Body of pancreas (tissue), 4 donors: ENCODE results near the gene CYP4F12.

ENCODE experiments used
- POLR2A ChIP-seq, 3 donors: fragments of 450-650 bp; IDR thresholded peaks; one replicate each; pipeline ENCODE4 v1.6.1; 2016; ENCODE audit warnings: antibody characterized with exemption in 3 of 3, mild to moderate bottlenecking in 2 of 3
- TF ChIP-seq, protein P1 (sequence below), 7 experiments: fragments of 450-650 bp in 4 of 7; fragments of 200-600 bp in 3 of 7; sonication (generic) in 3 of 7; IDR thresholded peaks; one replicate each; pipeline ENCODE4 v1.5.1; 2016 to 2019; ENCODE audit warnings: antibody characterized with exemption in 7 of 7

DNA sequence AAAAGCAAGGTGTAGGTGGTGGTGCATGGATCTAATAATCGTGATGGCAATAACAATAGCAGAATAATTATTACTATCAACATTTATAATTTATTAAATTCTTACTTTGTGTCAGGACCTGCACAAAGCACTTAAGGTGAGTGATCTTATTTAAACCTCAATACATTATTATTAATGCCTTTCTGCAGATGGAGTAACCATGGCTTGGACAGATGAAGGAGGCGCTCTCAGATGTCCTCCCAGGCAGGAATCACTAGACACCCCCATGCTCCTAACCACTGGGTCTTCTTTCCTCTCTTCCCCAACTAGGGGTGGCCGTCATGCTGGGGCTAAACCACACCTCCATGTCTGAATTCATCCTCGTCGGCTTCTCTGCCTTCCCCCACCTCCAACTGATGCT, 54.8 kb downstream of the CYP4F12 start, which contains the start of gene OR10H2:
- TF ChIP-seq POLR2A (IDR thresholded peaks at IDR 0.05), result no peak
- TF ChIP-seq, protein P1, sequence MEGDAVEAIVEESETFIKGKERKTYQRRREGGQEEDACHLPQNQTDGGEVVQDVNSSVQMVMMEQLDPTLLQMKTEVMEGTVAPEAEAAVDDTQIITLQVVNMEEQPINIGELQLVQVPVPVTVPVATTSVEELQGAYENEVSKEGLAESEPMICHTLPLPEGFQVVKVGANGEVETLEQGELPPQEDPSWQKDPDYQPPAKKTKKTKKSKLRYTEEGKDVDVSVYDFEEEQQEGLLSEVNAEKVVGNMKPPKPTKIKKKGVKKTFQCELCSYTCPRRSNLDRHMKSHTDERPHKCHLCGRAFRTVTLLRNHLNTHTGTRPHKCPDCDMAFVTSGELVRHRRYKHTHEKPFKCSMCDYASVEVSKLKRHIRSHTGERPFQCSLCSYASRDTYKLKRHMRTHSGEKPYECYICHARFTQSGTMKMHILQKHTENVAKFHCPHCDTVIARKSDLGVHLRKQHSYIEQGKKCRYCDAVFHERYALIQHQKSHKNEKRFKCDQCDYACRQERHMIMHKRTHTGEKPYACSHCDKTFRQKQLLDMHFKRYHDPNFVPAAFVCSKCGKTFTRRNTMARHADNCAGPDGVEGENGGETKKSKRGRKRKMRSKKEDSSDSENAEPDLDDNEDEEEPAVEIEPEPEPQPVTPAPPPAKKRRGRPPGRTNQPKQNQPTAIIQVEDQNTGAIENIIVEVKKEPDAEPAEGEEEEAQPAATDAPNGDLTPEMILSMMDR (IDR thresholded peaks at IDR 0.05), result no peak
